Eye (tissue), 1 donor: Measurements from ENCODE around the gene PRDM15.
A peak's percentile ranks its signal among the peaks of the same experiment; 100 is the strongest.

Experiments
- DNase-seq: peaks from one replicate; pipeline ENCODE4 v3.0.0-alpha.2; 2015

PRDM15 gene

DNA sequence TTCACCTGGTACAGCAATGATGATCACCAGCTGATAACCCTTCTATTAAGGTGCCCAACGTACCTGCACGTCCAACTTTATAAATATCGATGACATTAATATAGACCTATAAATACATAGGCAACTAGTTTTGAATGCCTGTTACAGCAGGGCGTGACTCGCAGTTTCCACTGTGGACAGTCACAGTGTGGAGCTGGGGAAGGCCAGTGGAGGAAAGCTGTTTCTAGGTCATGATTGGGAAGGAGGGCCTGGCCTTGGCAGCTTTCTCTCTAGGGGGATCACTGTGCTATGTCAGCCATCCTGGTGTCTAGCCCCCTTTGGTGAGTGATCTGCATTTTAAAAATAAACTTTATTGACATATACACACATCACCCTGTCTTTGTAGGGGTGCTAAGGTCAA lies 4.4 kb upstream of the PRDM15 start:
- no peak for DNase-seq

DNA sequence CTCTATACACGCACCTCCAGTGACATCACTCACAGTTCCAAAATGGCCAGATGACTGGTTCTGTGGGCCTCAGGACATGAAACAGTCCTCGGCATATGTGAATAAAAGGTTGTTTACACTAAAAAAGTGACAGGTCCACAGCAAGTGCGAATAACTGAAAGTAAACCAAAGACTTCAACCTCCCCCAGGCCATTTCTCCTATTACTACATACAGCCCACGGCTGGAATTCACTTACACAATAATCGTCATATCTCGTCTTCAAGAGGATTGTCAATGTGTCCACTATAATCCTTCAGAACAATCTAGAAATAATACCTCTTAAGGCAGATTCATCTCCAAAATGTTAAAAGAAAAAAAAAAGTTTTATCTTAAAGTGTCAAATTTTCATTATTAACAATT lies 1.9 kb upstream of the PRDM15 start:
- no peak for DNase-seq

DNA sequence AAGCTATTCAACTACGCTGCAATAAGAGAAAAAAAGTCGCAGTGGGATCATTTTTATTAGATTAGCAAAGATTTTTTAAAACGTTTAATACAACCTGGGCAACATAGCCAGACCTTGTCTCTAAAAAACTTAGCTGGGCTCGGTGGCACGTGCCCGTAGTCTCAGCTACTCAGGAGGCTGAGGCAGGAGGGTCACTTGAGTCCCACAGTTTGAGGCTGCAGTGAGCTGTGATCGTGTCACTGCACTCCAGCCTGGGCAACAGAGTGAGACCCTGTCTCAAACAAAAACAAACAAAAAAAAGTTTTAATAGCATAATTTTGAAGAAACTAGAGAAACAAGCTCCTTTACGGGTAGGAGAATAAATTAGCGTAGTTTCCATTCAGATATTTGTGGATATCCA lies 1.0 kb upstream of the PRDM15 start:
- no peak for DNase-seq

DNA sequence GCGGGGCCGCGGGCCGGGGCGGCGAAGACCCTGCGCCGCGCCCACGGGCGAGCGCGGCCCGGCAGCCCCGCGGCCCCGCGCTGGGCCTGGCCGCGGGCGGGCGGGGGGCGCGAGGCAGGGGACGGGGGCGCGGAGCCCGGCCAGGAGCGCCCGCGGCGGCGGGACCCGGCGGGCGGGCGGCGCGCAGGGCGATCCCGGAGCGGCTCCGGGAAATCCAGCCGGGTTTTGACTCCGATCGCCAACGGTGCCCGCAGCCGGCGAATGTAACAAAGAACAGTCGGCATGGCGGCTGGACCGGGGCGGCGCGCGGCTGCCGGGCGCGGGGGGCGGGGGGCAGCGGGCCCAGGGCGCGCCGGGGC lies 334 bp downstream of the PRDM15 start:
- peak; percentile 90 for DNase-seq

DNA sequence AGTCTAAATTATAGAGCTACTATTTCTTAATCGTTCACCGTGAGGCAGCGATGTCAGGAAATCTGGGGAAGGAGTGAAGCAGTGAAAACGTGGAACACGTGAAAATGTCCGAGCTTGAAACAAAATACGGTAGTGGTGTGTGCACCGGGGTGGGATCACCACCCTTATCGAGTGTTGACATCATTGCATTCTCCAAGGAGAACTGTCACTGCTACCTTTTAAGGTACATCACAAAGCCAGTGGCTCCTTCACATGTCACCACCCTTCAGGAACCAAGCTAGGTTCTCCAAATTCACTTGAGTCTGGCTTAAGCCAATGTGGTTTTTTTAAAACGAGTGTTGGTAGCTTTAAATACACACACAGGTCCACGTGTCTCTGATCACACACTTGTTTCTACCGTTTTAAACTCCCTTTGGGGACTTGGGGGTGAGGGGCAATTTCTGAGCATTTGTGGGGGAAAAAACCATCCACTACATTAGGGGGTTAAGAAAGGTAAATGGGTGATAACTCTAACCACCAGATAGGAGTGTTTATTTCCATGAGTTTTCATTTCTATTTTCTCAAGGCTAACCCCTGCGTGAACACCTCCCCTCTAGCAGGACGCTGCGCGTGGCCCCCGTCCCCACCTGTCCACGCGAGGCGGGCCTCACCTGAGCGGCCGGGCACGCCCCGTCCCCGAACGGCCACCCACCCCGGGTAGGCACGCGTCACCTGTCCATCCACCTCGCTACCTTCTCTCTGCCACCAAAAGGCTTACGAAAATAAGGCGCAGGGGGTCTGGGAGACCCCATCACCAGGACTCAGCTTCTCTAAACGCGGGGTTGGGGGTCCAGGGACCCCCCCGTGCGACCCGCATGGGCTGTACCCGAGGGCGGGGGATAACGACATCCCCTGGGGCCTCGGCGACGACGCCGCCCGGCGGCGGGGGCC lies 978 bp downstream of the PRDM15 start:
- peak; percentile 69 for DNase-seq

DNA sequence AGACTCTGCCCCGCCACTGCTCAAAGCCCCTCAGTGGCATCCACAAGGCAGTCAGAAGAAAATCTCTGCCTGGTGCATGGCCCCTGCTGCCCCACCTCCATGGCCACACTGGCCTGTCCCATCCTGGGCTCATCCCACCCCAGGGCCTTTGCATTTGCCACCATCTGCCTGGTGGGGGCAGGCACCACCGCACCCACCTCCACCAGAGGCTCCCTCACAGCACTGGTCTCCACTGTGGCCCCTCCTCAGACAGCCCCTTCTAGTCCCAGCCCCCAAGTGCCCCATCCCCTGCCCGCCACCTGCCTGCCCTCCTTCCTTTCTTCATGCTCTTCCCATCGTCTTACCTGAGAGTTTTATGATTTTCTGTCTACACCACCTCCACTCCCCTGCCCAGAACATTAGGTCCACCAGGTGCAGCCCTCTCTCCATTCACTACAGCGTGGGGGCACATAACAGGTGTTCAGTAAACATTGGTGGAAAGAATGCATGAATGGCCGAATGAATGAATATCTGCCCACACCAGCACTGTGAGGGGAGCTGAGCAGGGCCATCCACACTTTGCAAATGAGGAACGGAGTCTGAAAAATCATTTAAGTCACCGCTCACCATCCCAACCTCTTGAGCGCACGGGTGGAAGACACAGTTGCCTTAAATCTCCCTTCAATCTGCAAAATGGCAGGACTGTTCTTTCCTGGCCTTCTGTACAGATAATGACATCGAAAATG lies 2.1 kb downstream of the PRDM15 start:
- DNase-seq: no peak

DNA sequence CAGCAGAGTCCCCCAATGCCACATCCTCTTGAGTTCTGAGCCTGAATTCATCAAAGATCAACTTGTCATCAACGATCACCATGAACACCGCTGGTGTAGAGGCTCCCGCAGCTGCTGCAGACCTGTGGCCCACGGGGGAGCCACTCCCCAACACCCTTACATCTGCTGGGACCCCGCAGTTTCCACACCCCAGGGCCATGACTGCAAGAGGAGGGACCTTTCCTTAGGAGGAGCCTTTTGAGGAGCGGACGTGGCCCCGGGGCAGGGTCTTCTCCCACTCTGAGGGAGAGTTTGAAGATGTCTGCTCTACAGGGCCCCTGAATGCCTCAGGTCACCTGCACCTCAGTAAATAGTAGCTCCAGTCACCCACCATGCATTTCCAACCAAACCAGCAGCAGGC lies 2.7 kb downstream of the PRDM15 start:
- DNase-seq: no peak

DNA sequence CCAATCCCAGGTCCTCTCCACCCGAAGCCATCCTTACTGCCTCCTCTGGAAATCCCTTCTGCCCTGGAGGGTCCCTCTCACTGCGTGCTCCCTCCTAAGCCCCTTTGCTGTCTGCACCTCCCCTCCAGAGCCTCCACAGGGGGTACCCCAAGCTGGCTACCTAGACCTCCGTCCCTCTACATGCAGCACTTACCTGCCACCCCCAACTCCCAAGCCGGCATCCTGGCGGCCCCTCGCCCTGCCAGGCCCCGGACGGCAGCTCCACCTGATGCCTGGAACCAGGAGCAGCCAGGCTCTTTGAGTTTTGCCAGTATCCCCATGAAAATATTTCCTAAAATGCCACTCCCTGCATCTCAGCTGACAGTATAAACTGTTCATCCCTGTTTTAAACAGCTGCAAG lies 4.1 kb downstream of the PRDM15 start:
- DNase-seq: no peak

DNA sequence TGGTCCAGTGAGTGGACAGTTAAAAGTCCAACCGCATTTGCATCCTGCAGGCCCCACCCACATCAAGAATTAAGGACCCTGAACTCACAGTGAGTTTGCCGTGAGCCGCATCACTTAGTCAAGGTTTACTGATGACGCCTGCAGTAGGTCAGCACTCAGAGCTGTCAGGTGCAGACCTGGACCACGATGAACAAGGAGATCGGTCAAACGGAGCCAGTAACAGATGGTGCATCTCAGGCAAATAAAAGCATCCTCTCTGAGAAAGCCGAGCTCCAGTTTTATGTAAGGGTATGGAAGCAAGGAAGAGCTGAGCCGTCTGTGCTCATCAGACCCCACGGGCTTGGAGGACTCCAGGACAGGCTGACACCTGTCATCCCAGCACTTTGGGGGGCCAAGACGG lies 4.5 kb downstream of the PRDM15 start:
- DNase-seq: no peak

DNA sequence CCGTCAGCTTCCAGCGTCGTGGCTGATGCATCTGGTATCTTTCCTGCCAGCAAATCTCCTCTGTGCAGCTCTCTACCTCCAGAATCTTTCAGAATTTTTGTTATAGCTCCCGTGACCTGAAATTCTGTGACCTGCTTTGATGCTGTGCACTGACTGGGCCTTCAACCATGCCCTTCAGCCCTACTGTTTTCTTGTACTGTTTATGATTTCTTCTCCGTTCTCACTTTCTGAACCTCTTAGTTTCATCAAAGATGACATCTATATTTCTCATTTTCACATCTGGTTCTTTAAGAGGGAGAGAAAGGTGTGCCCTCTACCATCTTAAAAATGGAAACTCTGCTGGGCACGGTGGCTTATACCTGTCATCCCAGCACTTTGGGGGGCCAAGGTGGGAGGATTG lies 5.7 kb downstream of the PRDM15 start:
- no peak for DNase-seq

DNA sequence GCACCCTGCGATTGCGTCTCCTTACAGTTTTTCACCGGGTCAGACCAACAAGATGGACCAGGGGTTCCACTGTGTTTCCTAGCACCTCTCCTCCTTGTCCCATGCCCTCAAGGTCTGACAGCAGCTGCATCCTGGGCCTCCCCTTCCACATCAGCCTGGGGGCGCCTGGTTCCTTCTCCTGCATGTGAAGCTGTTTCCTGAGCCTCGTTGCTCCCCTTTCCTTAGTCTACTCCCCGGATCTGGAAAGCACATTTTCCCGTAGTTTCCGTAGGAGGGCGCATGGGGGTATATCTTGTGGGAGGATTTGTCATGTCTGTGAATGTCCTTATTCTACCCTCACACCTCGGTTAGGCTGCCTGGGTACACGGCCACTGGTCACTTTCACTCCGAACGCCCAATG lies 6.1 kb downstream of the PRDM15 start:
- DNase-seq: no peak

DNA sequence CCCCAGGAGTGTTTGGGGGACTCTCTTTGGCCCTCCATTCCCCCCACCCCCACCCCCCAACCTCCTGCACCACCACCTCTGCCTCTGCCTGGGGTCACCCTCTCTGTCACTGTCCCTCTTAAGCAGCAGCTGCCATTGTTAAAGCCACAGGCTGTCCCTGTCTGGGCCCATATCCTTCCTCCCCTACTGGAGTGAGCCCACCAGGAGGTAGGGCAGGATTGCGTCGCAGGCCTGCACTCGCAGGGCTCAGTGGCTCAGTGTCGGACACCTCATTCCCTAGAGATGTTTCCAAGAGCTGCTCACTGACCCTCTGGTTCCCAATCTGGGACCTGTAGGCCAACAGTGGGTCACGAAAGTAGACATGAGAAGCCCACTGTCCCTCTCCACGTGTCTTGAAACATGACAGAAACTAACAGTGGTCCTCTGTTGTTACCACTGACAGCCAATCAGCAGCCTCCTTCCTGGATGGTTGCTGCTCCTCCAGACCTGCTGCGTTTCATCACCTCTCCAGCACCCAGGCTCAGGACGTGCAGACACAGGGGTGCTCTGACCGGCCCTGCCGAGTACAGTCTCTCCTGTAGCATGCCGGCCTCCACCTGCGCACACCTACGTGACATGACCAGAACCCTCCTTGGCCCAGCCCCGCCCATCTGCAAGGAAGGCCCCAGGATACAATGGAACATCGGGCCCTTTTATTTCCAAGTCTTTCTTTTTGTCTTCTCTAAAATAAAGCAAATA lies 7.7 kb downstream of the PRDM15 start:
- no peak for DNase-seq

DNA sequence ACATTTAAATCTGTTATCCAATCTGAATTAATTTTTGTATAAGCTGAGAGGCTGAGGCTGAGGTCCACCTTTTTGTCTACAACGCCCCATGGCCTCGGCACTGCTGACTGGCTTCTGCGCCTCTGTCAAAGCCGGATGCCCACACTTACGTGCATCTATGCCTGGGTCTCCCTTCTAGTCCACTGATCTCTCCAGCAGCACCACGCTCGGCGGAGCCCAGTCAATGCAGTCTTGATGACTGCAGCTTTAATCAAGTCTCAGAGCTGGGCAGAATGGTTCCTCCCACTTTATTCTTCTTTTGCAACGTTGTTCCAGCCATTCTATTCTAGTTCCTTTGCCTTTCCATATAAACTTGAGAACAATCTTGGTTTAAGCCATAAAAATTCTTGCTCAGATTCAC lies 9.4 kb downstream of the PRDM15 start:
- peak; percentile 68 for DNase-seq

DNA sequence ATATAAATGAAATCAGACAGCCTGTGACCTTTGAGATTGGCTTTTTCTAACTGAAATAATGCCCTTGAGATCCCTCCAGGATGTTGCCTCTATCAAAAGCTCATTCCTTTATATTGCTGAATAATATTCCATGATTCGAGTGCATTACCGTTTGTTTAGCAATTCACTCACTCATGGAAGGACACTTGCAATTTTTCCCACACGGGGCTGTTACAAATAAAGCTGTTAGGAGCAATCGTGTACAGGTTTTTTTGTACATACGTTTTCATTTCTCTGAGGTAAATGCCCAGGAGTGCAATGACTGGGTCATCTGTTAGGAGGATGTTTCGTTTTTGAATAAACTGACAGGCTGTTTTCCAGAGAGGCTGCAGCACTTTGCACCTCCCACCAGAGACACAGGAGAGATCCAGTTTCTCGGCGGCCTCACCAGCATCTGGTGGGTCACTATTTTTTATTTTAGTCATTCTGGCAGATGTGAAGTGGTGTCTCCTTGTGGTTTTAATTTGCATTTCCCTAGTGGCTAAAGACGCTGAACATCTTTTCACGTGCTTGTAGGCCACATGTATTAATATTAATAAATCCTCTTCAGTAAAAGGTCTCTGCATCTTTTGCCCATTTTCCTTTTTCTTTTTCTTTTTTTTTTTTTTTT lies 11.0 kb downstream of the PRDM15 start:
- peak; percentile 33 for DNase-seq

DNA sequence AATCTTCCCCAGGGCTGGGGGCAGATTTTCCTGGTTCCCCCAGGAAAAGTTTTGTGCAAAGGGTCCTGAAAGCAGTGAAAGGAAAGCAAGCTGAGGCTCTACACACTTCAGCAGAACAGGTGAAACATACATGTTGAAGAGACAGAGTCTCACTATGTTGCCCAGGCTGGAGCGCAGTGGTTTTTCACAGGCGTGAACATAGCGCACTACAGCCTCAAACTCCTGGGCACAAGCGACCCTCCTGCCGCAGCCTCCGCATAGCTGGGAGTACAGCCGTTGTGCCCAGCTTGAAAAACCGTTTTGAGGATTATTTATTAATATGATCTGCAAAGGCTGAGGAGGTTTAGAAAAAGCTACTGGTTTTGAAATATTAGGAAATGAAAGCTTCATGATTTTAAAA lies 11.8 kb downstream of the PRDM15 start:
- DNase-seq: no peak

DNA sequence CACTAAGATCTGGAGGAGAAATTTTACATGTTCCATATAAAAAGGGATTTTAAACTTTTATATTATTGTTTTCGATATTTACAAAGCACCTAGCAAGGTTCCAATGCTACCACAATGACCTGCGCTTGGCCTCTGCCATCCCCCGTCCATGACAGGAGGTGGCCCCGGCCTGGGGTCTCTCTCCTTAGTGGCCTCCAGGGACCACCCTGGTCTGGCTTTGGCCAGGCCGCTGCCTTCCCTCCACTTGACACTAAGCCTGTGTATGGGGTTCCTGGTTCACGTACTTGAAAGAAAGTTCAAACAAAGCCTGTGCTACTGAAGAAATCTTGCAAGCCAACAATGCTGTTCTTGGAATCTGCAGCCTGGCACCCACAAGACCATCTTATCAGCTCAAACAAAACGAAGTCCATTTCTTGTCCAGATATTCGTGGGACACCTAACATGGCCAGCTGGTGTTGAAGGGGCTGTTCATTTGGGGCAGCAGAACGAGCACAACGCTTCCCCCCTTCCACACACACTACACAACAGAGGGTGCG lies 12.8 kb downstream of the PRDM15 start:
- DNase-seq: no peak

DNA sequence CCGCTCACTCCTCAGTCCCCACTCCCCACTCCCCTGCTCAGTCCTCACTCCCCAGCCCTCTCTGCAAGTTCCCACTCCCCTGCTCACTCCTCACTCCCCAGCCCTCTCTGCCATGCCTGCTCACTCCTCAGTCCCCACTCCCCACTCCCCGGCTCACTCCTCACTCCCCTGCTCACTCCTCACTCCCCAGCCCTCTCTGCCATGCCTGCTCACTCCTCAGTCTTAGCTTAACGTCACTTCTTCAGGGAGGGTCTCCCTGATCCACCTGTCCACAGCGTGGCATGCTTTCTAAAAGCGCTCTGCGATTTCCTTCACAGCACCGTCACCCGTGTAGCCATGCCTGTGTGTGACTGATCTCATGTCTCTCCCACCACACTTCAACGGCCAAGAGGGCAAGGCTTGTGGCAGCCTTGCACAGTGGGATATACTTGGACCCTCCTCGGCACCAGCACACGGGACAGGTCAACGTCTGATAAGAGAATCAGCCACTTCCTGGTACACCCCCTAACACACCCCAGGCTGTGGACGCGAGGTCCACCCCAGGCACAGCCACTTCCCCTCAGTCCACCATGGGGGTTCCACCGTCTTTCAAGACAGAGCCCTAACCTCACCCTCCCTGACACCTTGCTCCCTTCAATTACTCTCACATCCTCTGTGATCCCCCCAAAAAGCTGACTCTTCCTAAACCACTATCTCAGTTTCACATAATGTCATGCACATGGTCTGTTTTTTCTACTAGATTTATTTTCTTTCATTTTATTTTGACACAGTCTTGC lies 14.0 kb downstream of the PRDM15 start:
- DNase-seq: no peak

DNA sequence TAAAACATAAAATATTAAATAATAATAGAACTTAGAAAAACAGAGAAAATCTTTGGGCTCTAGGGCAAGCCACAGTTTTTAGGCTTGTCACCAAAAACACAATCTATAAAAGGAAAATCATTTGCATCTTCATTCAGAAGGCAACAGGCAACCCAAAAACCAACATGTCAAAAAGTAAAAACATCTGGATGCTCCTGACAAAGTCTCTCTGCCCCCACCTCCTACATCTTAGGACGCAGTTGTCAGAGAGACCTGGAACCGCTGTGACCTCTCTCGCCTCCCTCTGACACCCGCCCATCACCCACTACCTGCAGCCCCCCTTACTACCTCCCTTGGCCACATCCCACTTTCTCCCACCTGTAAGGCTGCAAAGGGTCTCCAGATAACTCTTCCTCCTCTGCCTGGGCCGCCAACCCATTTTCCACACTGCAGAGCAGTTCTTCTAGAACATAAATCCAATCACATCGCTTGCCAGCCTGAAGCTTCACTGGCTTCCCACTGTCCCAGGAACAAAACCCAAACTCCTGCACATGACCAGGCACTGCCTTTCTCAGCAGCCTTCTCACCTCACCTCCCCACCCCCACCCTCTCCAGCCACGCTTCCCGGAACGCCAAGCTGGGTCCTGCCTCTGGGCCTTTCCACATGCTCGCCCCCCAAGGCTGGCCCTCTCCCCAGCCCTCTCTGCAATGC lies 14.7 kb downstream of the PRDM15 start:
- DNase-seq: no peak

DNA sequence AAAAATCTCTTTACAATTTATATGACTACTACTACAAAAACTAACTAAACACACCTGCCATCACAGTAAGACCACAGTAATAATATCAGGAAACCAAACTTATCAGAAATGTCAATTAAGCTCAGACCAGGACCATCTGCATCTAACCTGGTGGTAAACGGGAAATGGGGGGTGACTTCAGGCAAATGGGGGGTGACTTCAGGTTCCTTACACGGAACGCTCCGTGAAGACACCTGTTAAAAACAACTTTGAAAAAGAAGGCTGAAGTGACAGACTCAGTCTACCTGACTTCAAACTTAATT lies 15.8 kb downstream of the PRDM15 start:
- DNase-seq: no peak

DNA sequence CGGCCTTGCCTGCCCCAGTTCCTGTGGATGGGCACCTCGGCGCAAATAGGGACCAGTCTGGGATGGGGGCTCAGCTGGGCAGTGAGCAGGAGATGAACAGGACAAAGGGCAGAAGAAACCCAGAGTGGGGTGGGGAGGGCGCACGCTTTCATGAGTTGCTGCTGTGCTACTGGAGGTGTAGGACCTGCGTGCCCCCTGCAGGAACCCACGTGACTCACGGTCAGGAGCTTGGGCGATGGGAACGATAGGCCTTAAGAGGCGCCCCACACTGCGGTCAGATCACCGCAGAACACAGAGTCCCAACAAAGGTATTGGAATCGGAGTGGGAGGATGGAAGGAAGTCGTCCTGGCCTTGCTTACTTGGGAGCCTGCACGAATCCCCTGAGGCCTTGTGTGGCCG lies 17.2 kb downstream of the PRDM15 start:
- no peak for DNase-seq

DNA sequence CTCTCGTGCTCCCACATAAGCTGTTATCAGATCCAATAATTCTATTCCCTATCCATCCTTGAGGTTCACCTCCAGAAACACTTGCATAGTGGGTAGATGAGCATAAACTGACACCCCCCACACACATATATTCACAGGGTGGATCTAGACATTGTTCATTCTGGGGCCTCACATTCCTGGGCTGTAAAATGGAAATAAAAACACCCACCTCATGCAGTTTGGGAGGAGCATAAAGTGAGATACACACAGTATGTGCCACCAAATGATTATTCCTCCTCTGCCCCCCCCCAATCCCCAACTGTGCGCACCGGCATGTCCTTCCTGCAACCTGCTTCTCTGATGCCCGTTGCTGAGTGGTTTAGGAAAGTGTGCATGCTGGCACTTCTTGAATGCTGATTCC lies 17.9 kb downstream of the PRDM15 start:
- DNase-seq: no peak
